ENCODE measurements around the gene SPHK2.

- TF ChIP-seq CTCF (IDR thresholded peaks at IDR 0.05) (no peak), POLR2A (IDR thresholded peaks at IDR 0.05) (no peak), POLR2AphosphoS5 (IDR thresholded peaks at IDR 0.05) (no peak), EP300 (IDR thresholded peaks at IDR 0.05) (no peak)
Observed at GRCh38 chr19:48616491-48617056, 2.7 kb upstream of the SPHK2 start.

Measured in upper lobe of left lung (tissue), 4 donors.